PC-9 (cell line): ENCODE results near the gene PRKACB.

Experiments used
- CTCF ChIP-seq: fragments of 200-600 bp; sonication (generic); conservative IDR thresholded peaks from 2 replicates; pipeline ENCODE4 v1.6.1; 2017; ENCODE audit warnings: mixed run types, antibody characterized with exemption, mild to moderate bottlenecking, moderate library complexity
- EZH2 ChIP-seq: fragments of 200-600 bp; sonication (generic); IDR thresholded peaks from 2 replicates; pipeline ENCODE4 v1.8.0; 2017; ENCODE audit warnings: antibody characterized with exemption, low read depth

GRCh38 chr1:84198832-84199231 is 54.8 kb downstream of the PRKACB start:
- TF ChIP-seq CTCF: no peak
- TF ChIP-seq EZH2: no peak
